ENCODE results near the gene ITGA7. TPM values are rescaled to one million over a fixed set of nuclear protein-coding genes. Genes with fewer than 3 reads are reported as not detected.

ITGA7 gene
- total RNA-seq, 1 donor from 2014 or later = 14.7 TPM

DNA sequence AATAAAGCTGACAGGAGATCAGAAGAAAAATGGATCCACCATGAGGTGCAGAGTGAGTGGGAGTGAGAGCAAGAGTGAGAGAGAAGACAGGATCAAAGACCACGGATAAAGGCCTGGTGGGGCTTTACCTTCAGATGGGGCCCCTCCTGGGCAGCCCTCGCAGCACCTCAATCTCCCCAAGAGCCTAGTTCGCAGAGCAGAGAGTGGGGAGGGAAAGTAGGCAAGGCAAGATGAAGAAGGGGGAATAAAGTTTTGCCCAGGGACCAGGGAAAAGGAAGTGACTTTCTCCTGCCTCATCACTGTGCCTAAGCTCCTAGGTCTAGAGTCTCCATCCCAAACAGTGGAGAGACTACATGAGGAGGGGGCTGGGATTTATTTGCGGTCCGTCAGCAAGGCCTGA, 60.7 kb downstream of the ITGA7 start:
- no peak for DNase-seq
- no peak for ATAC-seq
- Histone ChIP-seq H3K9me3 (no peaks in the 10 kb centered on the region), H3K36me3 (no peaks in the 10 kb centered on the region), H3K4me3 (no peak overlapping the region), H3K4me1 (peaks cover 4% of the 10 kb centered on the region), H3K27me3 (no peaks in the 10 kb centered on the region), H3K27ac (peak overlapping the region; percentile 67)
- TF ChIP-seq, protein P1, sequence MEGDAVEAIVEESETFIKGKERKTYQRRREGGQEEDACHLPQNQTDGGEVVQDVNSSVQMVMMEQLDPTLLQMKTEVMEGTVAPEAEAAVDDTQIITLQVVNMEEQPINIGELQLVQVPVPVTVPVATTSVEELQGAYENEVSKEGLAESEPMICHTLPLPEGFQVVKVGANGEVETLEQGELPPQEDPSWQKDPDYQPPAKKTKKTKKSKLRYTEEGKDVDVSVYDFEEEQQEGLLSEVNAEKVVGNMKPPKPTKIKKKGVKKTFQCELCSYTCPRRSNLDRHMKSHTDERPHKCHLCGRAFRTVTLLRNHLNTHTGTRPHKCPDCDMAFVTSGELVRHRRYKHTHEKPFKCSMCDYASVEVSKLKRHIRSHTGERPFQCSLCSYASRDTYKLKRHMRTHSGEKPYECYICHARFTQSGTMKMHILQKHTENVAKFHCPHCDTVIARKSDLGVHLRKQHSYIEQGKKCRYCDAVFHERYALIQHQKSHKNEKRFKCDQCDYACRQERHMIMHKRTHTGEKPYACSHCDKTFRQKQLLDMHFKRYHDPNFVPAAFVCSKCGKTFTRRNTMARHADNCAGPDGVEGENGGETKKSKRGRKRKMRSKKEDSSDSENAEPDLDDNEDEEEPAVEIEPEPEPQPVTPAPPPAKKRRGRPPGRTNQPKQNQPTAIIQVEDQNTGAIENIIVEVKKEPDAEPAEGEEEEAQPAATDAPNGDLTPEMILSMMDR (IDR thresholded peaks at IDR 0.05) = no peak
- intact Hi-C loops (cut with DNase I) = no loop called here

DNA sequence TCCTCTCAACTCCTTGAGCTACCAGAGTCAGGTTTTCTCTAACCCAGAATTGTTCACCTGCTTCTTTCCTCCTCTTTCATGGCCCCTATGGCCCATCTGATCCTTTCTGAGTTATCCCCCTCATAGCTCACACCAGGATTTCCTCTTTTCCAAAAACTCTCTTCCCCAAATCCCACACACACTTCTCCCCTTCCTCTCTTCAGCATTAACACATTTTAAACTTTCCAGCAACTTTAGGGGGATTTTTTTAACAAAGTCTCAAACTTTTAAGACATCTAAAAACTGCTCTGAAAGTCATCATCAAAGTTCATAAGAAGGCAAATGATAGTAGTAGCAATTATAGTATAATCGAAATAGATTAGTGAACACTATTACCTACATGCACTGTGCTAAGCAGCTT, 63.1 kb downstream of the ITGA7 start:
- ATAC-seq = no peak
- TF ChIP-seq, protein P1 (IDR thresholded peaks at IDR 0.05) = no peak
- intact Hi-C loops (cut with DNase I) = no loop called here
- DNase-seq = no peak
- peaks cover 4% of the 10 kb centered on the region for H3K4me1 ChIP-seq
- no peak overlapping the region for H3K27ac ChIP-seq
- H3K4me3 ChIP-seq = no peak overlapping the region
- no peaks in the 10 kb centered on the region for H3K27me3 ChIP-seq
- H3K36me3 ChIP-seq = no peaks in the 10 kb centered on the region
- H3K9me3 ChIP-seq = no peaks in the 10 kb centered on the region

DNA sequence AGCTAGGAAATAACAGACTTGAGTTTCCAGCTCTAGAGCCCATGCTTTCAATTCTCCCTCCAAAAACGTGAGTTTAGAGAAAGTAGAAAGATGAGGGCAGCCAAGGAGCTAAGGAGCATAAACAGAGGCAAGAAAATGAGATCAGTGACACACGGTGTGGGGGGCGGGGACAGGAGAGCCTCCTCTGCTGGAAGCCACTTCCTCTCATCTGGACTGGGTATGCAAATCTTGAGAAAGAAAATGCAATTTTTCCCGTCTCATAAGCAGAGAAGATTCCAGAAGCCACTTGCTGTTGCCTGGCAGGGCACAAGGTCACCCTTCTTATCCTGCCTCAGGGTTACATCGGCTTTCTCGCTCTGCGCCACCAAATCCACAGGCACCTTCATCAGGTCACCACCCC, 65.0 kb downstream of the ITGA7 start:
- no peak overlapping the region for H3K4me3 ChIP-seq
- no peaks in the 10 kb centered on the region for H3K27me3 ChIP-seq
- no peaks in the 10 kb centered on the region for H3K36me3 ChIP-seq
- peaks cover 4% of the 10 kb centered on the region for H3K4me1 ChIP-seq
- ATAC-seq (peak; percentile 8), DNase-seq (no peak)
- intact Hi-C loops (cut with DNase I) = no loop called here
- H3K27ac ChIP-seq = peak overlapping the region; percentile 63
- H3K9me3 ChIP-seq = no peaks in the 10 kb centered on the region
- TF ChIP-seq, protein P1 (IDR thresholded peaks at IDR 0.05) = no peak

DNA sequence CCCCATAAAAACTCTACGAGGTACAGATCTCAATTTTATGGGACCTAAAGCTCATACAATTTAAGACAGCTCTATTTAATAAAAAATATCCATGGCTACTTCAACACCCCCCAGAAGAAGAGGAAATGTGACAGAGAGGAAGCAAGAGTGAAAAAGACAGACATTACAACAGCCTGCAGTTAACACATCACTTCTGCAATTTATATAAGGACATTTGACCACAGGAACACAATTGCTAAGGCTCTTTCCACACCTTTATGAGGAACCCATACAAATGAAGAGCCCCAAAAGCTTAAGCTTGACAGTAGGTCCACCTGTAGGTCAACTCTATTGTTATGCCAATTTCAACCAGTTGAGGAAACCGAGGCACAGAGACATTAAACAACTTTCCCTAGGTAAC, 65.4 kb downstream of the ITGA7 start:
- peak; percentile 37 for ATAC-seq
- Histone ChIP-seq H3K4me3 (no peak overlapping the region), H3K36me3 (no peaks in the 10 kb centered on the region), H3K9me3 (no peaks in the 10 kb centered on the region), H3K4me1 (peaks cover 2% of the 10 kb centered on the region), H3K27me3 (no peaks in the 10 kb centered on the region), H3K27ac (peak overlapping the region; percentile 63)
- no peak for DNase-seq
- TF ChIP-seq, protein P1 (IDR thresholded peaks at IDR 0.05) = no peak
- intact Hi-C loops (cut with DNase I) = no loop called here

DNA sequence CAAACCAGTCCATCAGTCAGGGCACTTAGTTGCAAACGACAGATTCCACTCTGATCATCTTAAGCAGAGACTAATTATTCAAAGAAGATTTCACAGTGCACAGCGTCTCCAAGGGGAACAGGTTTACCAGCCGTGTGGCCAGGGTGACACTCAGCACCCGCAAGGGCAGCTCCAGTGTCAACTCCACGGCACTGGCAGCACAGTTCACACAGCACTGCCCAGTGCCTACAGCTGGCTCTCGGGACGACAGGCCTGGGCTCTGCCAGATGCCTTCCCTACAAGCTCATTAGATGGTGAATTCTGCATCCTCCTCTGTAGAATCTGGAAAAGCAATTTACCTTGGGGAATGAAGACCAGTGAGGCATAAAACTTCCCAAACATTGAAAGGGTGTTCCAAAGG, 66.1 kb downstream of the ITGA7 start:
- ATAC-seq = no peak
- no peak for DNase-seq
- H3K9me3 ChIP-seq = no peaks in the 10 kb centered on the region
- H3K27ac ChIP-seq = peak overlapping the region; percentile 48
- no peaks in the 10 kb centered on the region for H3K27me3 ChIP-seq
- H3K36me3 ChIP-seq = no peaks in the 10 kb centered on the region
- TF ChIP-seq, protein P1 (IDR thresholded peaks at IDR 0.05) = no peak
- no peak overlapping the region for H3K4me3 ChIP-seq
- H3K4me1 ChIP-seq = no peaks in the 10 kb centered on the region
- intact Hi-C loops (cut with DNase I) = no loop called here

DNA sequence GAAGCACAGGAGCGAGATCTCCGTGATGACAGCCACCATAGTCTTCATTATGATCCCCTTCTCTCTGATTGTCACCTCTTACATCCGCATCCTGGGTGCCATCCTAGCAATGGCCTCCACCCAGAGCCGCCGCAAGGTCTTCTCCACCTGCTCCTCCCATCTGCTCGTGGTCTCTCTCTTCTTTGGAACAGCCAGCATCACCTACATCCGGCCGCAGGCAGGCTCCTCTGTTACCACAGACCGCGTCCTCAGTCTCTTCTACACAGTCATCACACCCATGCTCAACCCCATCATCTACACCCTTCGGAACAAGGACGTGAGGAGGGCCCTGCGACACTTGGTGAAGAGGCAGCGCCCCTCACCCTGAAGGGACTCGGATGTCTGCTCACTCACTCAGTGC, 70.2 kb downstream of the ITGA7 start:
- no peak overlapping the region for H3K4me3 ChIP-seq
- H3K9me3 ChIP-seq = no peaks in the 10 kb centered on the region
- intact Hi-C loops (cut with DNase I) = no loop called here
- H3K27me3 ChIP-seq = no peaks in the 10 kb centered on the region
- ATAC-seq (no peak), DNase-seq (no peak)
- no peaks in the 10 kb centered on the region for H3K4me1 ChIP-seq
- H3K27ac ChIP-seq = no peak overlapping the region
- H3K36me3 ChIP-seq = no peaks in the 10 kb centered on the region
- TF ChIP-seq, protein P1 (IDR thresholded peaks at IDR 0.05) = no peak
